ENCODE results near the gene PLXDC1.

GRCh38 chr17:39132192-39132610 is 19.2 kb downstream of the PLXDC1 start:
- TF ChIP-seq POLR2A (IDR thresholded peaks at IDR 0.05; ENCODE audit: low read depth, low read length) = no peak
- no peak for TF ChIP-seq POLR2AphosphoS5 (IDR thresholded peaks at IDR 0.05; ENCODE audit: low read depth, low read length)
- TF ChIP-seq PAX5 (IDR thresholded peaks at IDR 0.05; ENCODE audit: insufficient read depth, low read length, severe bottlenecking) = no peak
- no peak for TF ChIP-seq POU2F2 (IDR thresholded peaks at IDR 0.05; ENCODE audit: low read depth, low read length)
- TF ChIP-seq TAF1 (IDR thresholded peaks at IDR 0.05; ENCODE audit: low read depth, low read length) = no peak
- TF ChIP-seq SPI1 (IDR thresholded peaks at IDR 0.05; ENCODE audit: low read depth, low read length) = no peak

All from GM12891 (cell line).